Measurements from ENCODE around the gene YTHDF1. TPM values are rescaled to one million over a fixed set of nuclear protein-coding genes. Genes with fewer than 3 reads are reported as not detected.

Gene YTHDF1
- total RNA-seq, 1 donor from 2014 or later, result 62.1 TPM

DNA sequence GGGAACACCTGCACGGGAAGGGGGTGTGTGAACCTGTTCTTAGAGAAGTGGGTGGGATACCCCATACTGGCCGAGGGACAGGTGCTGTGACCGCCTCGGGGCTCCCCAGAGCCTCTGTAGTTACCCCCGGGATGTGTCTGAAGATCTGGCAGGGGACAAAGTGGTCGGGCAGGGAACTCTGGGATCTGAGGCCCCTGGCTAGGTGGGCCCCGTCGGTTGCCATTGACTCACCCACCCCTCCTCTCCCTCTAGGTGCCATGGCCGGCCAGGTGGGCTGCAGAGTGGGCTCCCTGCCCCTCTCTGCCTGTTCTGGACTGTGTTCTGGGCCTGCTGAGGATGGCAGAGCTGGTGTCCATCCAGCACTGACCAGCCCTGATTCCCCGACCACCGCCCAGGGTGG, 24.1 kb upstream of the YTHDF1 start:
- Mint-ChIP-seq H3K4me3 (ENCODE audit: unreplicated experiment) (no peak overlapping the region), H3K9me3 (ENCODE audit: unreplicated experiment) (no peaks in the 10 kb centered on the region), H3K4me1 (ENCODE audit: unreplicated experiment) (no peaks in the 10 kb centered on the region), H3K27ac (ENCODE audit: unreplicated experiment) (no peak overlapping the region), H3K27me3 (ENCODE audit: unreplicated experiment) (peaks cover 3% of the 10 kb centered on the region), H3K36me3 (ENCODE audit: low read depth, unreplicated experiment) (no peaks in the 10 kb centered on the region)
- DNase-seq (ENCODE audit: low spot score), result no peak
- TF ChIP-seq, protein P1, sequence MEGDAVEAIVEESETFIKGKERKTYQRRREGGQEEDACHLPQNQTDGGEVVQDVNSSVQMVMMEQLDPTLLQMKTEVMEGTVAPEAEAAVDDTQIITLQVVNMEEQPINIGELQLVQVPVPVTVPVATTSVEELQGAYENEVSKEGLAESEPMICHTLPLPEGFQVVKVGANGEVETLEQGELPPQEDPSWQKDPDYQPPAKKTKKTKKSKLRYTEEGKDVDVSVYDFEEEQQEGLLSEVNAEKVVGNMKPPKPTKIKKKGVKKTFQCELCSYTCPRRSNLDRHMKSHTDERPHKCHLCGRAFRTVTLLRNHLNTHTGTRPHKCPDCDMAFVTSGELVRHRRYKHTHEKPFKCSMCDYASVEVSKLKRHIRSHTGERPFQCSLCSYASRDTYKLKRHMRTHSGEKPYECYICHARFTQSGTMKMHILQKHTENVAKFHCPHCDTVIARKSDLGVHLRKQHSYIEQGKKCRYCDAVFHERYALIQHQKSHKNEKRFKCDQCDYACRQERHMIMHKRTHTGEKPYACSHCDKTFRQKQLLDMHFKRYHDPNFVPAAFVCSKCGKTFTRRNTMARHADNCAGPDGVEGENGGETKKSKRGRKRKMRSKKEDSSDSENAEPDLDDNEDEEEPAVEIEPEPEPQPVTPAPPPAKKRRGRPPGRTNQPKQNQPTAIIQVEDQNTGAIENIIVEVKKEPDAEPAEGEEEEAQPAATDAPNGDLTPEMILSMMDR (IDR thresholded peaks at IDR 0.05; ENCODE audit: unreplicated experiment), result no peak

DNA sequence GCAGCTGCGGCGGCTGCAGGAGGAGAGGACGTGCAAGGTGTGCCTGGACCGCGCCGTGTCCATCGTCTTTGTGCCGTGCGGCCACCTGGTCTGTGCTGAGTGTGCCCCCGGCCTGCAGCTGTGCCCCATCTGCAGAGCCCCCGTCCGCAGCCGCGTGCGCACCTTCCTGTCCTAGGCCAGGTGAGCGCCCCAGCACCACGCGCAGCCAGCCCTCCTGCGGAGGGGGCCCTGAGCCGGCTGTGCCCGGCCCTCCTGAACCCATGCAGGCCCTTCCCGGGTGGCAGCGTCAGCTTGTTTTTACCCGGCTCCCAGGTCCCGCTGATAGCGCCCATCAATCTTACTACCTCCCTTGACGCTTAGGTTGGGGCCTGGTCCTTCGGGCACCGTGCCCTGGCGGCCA, 23.5 kb upstream of the YTHDF1 start:
- H3K36me3 Mint-ChIP-seq (ENCODE audit: low read depth, unreplicated experiment), result no peaks in the 10 kb centered on the region
- no peaks in the 10 kb centered on the region for H3K9me3 Mint-ChIP-seq (ENCODE audit: unreplicated experiment)
- TF ChIP-seq, protein P1 (IDR thresholded peaks at IDR 0.05; ENCODE audit: unreplicated experiment), result no peak
- H3K4me1 Mint-ChIP-seq (ENCODE audit: unreplicated experiment), result no peaks in the 10 kb centered on the region
- H3K27ac Mint-ChIP-seq (ENCODE audit: unreplicated experiment), result no peak overlapping the region
- DNase-seq (ENCODE audit: low spot score), result no peak
- no peak overlapping the region for H3K4me3 Mint-ChIP-seq (ENCODE audit: unreplicated experiment)
- H3K27me3 Mint-ChIP-seq (ENCODE audit: unreplicated experiment), result peaks cover 3% of the 10 kb centered on the region

DNA sequence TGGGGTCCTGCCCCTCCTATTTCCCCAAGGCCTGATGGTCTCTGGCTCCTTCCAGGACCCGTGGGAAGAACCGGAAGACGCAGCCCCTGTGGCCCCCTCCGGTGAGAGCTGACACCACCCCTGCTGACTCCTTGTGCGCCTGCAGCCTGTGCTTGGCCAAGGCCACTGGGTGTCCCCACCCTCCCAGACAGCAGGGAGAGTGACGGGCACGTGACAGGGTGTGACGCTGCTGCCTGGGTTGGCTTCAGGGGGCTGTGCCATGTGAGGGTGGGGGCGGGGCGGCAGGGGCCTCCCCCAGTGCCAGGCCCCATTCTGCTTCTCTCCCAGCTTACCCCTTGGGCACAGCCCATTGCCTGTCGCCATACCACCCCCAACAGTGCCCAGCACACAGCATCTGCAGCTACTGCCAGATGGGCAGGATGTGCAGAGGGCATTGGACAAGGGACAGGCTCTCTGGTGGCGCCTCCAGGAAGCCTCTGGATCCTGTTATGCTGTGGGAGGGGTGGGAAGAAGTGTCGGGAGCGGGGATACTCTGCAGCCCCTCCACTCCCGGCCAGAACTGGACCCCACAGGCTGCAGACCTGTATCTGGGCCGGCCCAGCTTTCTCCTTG, 22.7 kb upstream of the YTHDF1 start:
- peaks cover 3% of the 10 kb centered on the region for H3K27me3 Mint-ChIP-seq (ENCODE audit: unreplicated experiment)
- no peaks in the 10 kb centered on the region for H3K9me3 Mint-ChIP-seq (ENCODE audit: unreplicated experiment)
- no peaks in the 10 kb centered on the region for H3K36me3 Mint-ChIP-seq (ENCODE audit: low read depth, unreplicated experiment)
- DNase-seq (ENCODE audit: low spot score), result no peak
- TF ChIP-seq, protein P1 (IDR thresholded peaks at IDR 0.05; ENCODE audit: unreplicated experiment), result no peak
- no peaks in the 10 kb centered on the region for H3K4me1 Mint-ChIP-seq (ENCODE audit: unreplicated experiment)
- H3K27ac Mint-ChIP-seq (ENCODE audit: unreplicated experiment), result no peak overlapping the region
- H3K4me3 Mint-ChIP-seq (ENCODE audit: unreplicated experiment), result no peak overlapping the region

DNA sequence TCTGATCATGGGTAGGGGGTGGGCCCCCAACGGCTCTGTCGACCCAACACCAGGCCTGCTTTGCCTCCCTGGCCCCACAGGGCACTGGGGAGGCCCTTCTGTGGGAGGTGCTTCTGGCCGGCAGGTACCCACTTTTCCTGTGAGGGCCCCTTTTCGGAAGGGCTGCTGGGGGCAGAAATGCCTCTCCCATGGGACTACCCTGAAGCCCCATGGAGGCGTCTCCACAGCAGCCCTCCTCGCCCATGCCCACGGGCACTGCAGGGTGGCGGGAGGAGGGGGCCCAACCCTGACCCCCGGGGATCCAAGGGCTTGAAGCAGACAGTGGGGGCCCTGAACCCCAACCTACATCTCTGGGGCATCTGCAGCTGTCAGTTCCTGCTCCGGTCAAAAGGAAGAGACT, 22.1 kb upstream of the YTHDF1 start:
- Mint-ChIP-seq H3K27me3 (ENCODE audit: unreplicated experiment) (peaks cover 3% of the 10 kb centered on the region), H3K9me3 (ENCODE audit: unreplicated experiment) (no peaks in the 10 kb centered on the region), H3K27ac (ENCODE audit: unreplicated experiment) (no peak overlapping the region), H3K4me1 (ENCODE audit: unreplicated experiment) (no peaks in the 10 kb centered on the region), H3K36me3 (ENCODE audit: low read depth, unreplicated experiment) (no peaks in the 10 kb centered on the region), H3K4me3 (ENCODE audit: unreplicated experiment) (no peak overlapping the region)
- DNase-seq (ENCODE audit: low spot score), result no peak
- TF ChIP-seq, protein P1 (IDR thresholded peaks at IDR 0.05; ENCODE audit: unreplicated experiment), result no peak

DNA sequence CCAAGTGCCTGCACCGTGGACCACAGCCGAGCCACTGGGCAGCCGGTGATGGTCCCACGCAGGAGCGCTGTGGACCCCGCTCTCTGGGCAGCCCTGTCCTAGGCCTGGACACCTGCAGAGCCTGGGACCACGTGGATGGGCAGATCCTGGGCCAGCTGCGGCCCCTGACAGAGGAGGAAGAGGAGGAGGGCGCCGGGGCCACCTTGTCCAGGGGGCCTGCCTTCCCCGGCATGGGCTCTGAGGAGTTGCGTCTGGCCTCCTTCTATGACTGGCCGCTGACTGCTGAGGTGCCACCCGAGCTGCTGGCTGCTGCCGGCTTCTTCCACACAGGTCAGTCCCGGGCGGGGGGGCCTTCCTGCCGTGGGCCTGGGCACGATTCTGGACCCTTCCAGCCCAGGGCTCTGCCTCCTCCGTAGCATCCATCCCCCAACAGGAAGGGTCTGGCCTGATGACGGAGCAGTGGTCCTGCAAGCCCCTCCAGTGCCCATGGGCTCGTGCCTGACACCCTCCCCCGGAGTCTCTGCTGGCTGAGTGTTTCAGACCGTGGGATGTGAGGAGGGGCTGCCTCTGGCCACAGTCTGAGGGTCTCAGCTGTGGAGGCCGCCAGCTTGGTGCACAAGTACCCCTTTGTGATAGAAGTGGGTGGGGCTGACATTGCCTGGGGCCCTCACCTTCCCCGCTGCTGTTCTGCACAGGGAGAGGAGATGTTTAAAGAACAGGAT, 20.3 kb upstream of the YTHDF1 start:
- Mint-ChIP-seq H3K4me3 (ENCODE audit: unreplicated experiment) (no peak overlapping the region), H3K27ac (ENCODE audit: unreplicated experiment) (no peak overlapping the region), H3K4me1 (ENCODE audit: unreplicated experiment) (no peaks in the 10 kb centered on the region), H3K9me3 (ENCODE audit: unreplicated experiment) (no peaks in the 10 kb centered on the region), H3K36me3 (ENCODE audit: low read depth, unreplicated experiment) (no peaks in the 10 kb centered on the region), H3K27me3 (ENCODE audit: unreplicated experiment) (no peaks in the 10 kb centered on the region)
- TF ChIP-seq, protein P1 (IDR thresholded peaks at IDR 0.05; ENCODE audit: unreplicated experiment), result no peak
- DNase-seq (ENCODE audit: low spot score), result no peak
